DMS153 treated with DMSO at 0.1 percent for 48 hours (cell line): Measurements from ENCODE around the gene PCSK7.

Experiments used
- DNase-seq: peaks from one replicate; lab custom pipeline; 2025; ENCODE audit not compliant: unreplicated experiment; lab: John Stamatoyannopoulos, UW

Gene PCSK7

DNA sequence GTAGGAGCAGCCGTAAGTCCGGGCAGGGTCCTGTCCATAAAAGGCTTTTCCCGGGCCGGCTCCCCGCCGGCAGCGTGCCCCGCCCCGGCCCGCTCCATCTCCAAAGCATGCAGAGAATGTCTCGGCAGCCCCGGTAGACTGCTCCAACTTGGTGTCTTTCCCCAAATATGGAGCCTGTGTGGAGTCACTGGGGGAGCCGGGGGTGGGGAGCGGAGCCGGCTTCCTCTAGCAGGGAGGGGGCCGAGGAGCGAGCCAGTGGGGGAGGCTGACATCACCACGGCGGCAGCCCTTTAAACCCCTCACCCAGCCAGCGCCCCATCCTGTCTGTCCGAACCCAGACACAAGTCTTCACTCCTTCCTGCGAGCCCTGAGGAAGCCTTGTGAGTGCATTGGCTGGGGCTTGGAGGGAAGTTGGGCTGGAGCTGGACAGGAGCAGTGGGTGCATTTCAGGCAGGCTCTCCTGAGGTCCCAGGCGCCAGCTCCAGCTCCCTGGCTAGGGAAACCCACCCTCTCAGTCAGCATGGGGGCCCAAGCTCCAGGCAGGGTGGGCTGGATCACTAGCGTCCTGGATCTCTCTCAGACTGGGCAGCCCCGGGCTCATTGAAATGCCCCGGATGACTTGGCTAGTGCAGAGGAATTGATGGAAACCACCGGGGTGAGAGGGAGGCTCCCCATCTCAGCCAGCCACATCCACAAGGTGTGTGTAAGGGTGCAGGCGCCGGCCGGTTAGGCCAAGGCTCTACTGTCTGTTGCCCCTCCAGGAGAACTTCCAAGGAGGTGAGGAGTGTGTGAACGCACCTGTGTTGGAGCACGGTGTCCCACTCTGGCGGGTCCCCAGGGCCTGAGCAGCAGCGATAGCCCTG lies 32.6 kb downstream of the PCSK7 start, which contains the start of gene TAGLN:
TSS of gene TAGLN (plus strand) at position 318 of the 863 bp plus-strand sequence. CDS start 3,644 bp downstream, outside the sequence.
- DNase-seq = no peak

GRCh38 chr11:117198613-117199012 lies 33.3 kb downstream of the PCSK7 start:
- no peak for DNase-seq

DNA sequence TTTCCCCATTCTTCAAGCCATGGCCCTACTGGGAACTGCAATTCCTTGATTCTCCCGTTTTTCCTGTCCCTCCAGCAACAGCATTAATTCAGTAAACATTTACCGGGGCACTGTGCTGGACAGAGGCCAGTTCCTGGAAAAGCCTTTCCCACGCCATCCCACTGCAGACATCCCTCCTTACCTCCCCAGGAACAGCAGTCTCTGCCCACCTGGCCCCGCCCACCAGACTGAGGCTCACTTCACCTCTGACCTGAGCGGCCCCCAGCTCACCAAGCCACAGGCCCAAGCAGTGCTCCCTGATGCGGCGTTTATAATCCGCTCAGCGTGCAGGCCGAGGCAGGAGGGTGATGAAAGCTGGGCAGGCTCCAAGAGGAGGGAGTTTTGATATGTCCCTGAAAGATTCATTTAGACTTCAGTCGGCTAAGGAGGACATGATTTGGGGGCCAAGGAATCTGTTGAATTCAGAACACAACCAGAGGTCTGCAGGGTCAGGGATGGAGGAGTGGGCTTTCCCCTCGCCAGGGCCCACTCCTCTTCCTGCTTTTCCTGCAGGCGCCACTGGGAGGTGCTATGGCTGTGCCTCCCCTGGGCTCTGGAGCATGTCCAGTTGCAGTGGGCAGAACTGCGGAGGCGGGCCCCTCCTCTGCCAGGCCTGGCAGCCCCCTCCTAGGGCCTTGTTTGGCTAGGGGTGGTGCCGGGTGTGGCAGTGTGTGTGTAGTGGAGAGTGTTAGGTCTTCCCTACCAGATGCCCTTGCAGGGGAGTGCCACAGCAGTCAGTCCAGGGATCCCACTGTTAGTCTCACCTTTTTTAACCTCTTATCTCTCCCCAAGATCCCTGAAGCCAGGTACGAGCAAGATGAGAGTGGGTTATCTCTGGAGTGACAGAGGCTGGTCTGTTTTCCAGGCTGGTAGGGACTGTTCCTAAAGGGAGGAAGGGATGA lies 34.1 kb downstream of the PCSK7 start:
- DNase-seq = no peak

GRCh38 chr11:117197006-117197405 lies 34.9 kb downstream of the PCSK7 start:
- DNase-seq = no peak

GRCh38 chr11:117195761-117196160 lies 36.1 kb downstream of the PCSK7 start:
- DNase-seq = no peak

DNA sequence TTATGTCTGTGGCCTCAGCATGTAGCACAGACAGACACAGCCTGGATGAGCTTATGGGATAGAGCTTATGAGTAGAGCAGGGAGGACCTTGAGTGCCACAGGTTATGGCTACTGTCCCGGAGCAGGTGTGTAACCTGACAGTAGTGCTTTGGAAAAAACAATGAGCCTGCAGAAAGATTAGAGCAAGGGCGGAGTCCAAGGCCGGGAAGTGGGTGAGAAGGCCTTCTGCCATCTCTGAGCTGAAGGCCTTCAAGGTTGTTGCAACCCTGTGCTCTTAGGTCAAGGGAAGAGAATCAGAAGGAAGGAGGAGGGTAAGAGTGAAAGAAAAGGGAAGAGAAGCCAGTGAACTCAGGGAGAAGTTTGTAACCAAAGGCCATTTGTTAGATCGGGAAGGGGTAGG lies 36.6 kb downstream of the PCSK7 start:
- no peak for DNase-seq

DNA sequence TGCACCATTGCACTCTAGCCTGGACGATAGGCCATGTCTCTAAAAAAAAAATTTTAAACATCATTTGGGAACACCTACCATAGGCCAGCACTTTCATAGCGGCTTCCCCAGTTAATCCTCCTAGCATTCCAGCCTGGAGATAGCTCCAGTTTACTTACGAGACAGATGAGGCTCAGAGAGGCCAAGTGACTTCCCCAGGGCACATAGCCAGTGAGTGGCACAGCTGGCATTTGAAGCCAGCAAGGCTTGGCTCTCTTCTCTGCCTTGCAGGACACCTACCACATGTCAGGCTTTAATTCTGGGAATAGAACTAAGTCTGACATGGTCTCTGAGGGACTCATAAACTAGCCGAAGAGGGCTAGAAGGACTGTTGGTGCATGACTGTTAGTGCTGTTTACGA lies 37.6 kb downstream of the PCSK7 start:
- no peak for DNase-seq

- DNase-seq = no peak
Observed at GRCh38 chr11:117193130-117194020, 38.5 kb downstream of the PCSK7 start.

- no peak for DNase-seq
Observed at GRCh38 chr11:117192401-117192875, 39.4 kb downstream of the PCSK7 start.

GRCh38 chr11:117191680-117192400 lies 40.0 kb downstream of the PCSK7 start:
- no peak for DNase-seq

DNA sequence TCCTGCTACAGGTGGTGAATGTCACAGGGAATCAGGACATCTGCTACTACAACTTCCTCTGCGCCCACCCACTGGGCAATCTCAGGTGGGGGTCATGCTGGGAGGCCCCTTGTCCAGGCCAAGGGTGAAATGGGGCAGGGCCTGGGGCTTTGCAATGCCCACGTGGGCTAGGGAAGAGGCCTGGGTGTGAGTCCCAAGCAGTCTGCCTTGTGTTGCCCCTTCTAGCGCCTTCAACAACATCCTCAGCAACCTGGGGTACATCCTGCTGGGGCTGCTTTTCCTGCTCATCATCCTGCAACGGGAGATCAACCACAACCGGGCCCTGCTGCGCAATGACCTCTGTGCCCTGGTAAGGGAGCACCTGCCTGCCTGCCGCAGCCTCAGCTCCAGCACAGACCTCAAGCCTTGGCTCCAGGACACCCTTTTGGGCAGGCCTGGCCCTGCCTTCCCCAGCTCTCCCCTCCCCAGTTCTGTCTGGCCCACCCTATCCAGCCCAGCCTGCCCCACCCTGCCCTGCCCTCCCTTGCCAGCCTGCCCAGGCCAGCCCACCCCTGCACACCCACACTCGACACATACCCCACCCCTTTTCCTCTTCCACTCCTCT lies 41.8 kb downstream of the PCSK7 start:
- DNase-seq = no peak

DNA sequence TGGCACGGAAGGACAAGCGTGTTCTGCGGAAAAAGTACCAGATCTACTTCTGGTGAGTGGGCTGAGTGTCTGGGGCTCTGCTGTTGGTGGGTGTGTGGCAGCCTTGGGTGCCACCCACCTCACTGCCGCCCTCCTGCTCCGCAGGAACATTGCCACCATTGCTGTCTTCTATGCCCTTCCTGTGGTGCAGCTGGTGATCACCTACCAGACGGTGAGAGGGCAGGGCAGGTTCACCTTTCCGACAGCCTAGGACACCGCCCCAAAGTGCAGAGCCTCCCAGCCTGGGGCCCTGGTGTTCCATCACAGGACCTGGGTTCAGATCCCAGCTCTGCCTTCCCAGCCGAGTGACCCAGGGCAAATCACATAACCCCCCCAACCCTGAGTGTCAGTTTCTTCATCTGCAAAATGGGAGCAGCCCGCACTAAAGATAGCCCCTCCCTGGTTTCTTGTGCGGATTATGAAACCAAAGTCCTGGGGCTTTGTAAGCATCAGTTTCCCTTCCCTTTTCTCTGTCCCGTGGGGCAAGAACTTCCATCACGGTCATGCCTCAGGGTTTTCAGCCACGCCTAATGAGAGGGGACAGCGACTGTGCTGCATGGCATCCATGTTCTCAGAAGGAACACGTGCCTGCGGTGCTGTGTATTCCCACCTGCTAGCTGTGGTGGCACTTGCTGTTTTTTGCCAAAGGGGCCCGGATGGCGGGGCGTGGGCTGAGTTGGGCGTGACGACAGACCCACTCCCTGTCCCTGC lies 42.5 kb downstream of the PCSK7 start:
- no peak for DNase-seq

DNA sequence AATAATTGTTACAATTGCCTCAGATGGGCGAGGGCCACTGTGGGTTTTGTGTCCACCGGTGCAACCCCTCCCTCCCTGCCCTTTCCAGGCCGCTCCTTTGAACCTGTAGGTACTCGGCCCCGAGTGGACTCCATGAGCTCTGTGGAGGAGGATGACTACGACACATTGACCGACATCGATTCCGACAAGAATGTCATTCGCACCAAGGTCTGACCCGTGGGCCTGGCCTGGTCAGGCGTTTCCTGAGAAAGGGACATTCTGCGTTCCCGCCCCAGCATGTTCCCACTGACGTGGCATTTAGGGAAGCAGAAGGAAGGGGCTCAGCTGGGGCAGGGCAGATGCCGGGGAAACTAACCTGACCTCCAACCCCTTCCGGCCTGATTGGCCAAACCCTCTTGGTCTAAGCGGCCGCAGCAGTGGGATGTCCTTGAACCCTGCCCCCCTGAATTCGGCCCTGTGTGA lies 43.2 kb downstream of the PCSK7 start:
- no peak for DNase-seq

GRCh38 chr11:117187799-117188481 lies 43.9 kb downstream of the PCSK7 start:
- no peak for DNase-seq

GRCh38 chr11:117187428-117187798 lies 44.5 kb downstream of the PCSK7 start:
- no peak for DNase-seq

- no peak for DNase-seq
Observed at GRCh38 chr11:117187007-117187406, 44.9 kb downstream of the PCSK7 start.

- no peak for DNase-seq
Observed at GRCh38 chr11:117186431-117186761, 45.5 kb downstream of the PCSK7 start.

DNA sequence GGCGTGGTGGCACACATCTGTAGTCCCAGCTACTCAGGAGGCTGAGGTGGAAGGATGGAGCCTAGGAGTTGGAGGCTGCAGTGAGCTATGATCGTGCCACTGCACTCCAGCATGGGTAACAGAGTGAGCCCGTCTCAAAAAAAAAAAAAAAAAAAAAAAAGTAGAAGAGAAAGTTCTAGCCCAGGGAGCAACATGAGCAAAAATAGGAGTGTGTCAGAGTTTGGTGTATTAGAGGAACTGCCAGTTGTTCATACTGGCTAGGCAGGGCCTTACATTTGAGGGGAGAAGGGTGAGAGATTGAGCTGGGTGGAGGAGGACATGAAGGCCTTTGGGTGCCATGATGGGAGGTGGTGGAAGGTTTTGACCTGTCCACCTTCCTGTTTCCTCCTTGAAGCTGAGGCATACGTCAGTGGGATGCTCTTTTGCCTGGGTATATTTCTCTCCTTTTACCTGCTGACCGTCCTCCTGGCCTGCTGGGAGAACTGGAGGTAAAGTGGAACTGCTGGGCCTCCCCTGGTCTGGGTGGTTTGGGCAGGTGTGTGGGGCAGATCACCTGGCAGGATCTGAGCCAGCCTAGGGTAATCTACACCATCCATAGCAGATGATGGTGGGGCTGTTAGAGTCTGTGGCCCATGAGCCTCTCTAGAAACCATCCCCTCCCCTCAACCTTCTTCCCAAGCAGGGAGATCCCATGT lies 46.0 kb downstream of the PCSK7 start:
- DNase-seq = no peak
